ENCODE data around the gene PALM.

DNA sequence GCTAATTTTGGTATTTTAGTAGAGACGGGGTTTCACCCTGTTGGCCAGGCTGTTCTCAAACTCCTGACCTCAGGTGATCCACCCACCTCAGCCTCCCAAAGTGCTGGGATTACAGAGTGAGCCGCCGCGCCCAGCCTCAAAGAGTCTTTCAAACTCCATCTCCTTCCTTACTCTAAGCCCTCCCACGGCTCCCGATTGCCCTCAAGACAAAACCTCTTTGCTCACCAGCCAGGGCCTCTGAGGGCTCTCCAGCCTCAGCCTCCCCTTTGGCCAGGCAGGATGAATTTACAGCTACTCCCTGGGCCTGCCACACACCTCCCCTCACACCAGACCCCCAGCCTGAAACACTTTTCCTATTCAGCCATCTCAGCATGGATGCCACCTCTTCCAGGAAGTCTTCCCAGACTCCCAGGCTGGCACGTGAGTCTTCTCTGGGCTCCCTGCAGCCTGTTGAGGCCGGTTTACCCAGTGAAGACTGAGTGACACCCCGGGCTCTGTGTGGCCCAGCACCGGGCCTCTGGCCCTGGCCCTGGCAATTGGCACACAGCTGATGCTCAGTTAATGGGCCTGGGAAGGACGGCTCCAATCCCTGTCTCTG is 21.1 kb upstream of the PALM start:
- TF ChIP-seq, protein P1, sequence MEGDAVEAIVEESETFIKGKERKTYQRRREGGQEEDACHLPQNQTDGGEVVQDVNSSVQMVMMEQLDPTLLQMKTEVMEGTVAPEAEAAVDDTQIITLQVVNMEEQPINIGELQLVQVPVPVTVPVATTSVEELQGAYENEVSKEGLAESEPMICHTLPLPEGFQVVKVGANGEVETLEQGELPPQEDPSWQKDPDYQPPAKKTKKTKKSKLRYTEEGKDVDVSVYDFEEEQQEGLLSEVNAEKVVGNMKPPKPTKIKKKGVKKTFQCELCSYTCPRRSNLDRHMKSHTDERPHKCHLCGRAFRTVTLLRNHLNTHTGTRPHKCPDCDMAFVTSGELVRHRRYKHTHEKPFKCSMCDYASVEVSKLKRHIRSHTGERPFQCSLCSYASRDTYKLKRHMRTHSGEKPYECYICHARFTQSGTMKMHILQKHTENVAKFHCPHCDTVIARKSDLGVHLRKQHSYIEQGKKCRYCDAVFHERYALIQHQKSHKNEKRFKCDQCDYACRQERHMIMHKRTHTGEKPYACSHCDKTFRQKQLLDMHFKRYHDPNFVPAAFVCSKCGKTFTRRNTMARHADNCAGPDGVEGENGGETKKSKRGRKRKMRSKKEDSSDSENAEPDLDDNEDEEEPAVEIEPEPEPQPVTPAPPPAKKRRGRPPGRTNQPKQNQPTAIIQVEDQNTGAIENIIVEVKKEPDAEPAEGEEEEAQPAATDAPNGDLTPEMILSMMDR (conservative IDR thresholded peaks at IDR 0.05) = no peak
- no peak for TF ChIP-seq ZFX (IDR thresholded peaks at IDR 0.05)

Measured in C4-2B (cell line).